Astrocyte (in vitro differentiated cells and primary cell): ENCODE results near the gene CYP1A2. TPM values are rescaled to one million over a fixed set of nuclear protein-coding genes. Genes with fewer than 3 reads are reported as not detected.
"Not testable (repeated sequence)": the region's sequence is repeated elsewhere in the genome, so short reads cannot be mapped to it uniquely, and the experiment has no call there.

Source experiments
- DNase-seq: peaks from one replicate; pipeline ENCODE4 v3.0.0-alpha.2; 2010; ENCODE audit warnings: low read depth
- FAIRE-seq: peaks from 2 replicates; lab custom pipeline; 2011; peaks lifted over from hg19 to GRCh38; lab: Jason Lieb, UNC
- H2AFZ ChIP-seq: 2 replicates; pipeline ENCODE4 v1.6.0; 2012; ENCODE audit warnings: low read depth, low read length, inconsistent platforms
- H3K27ac ChIP-seq: 2 replicates; pipeline ENCODE4 v1.5.1; 2011; ENCODE audit warnings: low read depth, low read length, inconsistent platforms
- H3K27me3 ChIP-seq: 2 replicates; pipeline ENCODE4 v1.6.0; 2011; ENCODE audit warnings: low read length, inconsistent platforms; ENCODE audit not compliant: insufficient read depth
- H3K36me3 ChIP-seq: 2 replicates; pipeline ENCODE4 v1.5.1; 2011; ENCODE audit warnings: low read length, inconsistent platforms; ENCODE audit not compliant: insufficient read depth
- H3K4me1 ChIP-seq: 2 replicates; pipeline ENCODE4 v1.5.1; 2011; ENCODE audit warnings: low read length, inconsistent platforms; ENCODE audit not compliant: insufficient read depth
- H3K4me2 ChIP-seq: 2 replicates; pipeline ENCODE4 v1.6.0; 2012; ENCODE audit warnings: low read length, inconsistent platforms
- H3K4me3 ChIP-seq: 2 replicates; pipeline ENCODE4 v1.5.1; 2011; ENCODE audit warnings: low read depth, mild to moderate bottlenecking, low read length, inconsistent platforms; ENCODE audit not compliant: insufficient read depth
- H3K79me2 ChIP-seq: 2 replicates; pipeline ENCODE4 v1.6.0; 2012; ENCODE audit warnings: mild to moderate bottlenecking, low read length, inconsistent platforms; ENCODE audit not compliant: insufficient read depth
- H3K9ac ChIP-seq: 2 replicates; pipeline ENCODE4 v1.6.0; 2012; ENCODE audit warnings: mild to moderate bottlenecking, low read length, inconsistent platforms
- H3K9me3 ChIP-seq: 2 replicates; pipeline ENCODE4 v1.5.1; 2012; ENCODE audit warnings: low read depth, mild to moderate bottlenecking, low read length, inconsistent platforms; ENCODE audit not compliant: insufficient read depth
- H4K20me1 ChIP-seq: 2 replicates; pipeline ENCODE4 v1.6.0; 2012; ENCODE audit warnings: low read length, inconsistent platforms; ENCODE audit not compliant: insufficient read depth
- H3K27ac Mint-ChIP-seq: one replicate; pipeline ENCODE4 v1.8.0; 2021; ENCODE audit warnings: mild to moderate bottlenecking, mixed read lengths; ENCODE audit not compliant: unreplicated experiment
- H3K27me3 Mint-ChIP-seq: one replicate; pipeline ENCODE4 v1.8.0; 2021; ENCODE audit warnings: low read depth, mixed read lengths; ENCODE audit not compliant: unreplicated experiment
- H3K36me3 Mint-ChIP-seq: one replicate; pipeline ENCODE4 v1.8.0; 2021; ENCODE audit warnings: low read depth, mixed read lengths; ENCODE audit not compliant: unreplicated experiment
- H3K4me1 Mint-ChIP-seq: one replicate; pipeline ENCODE4 v1.8.0; 2021; ENCODE audit warnings: low read depth, mixed read lengths; ENCODE audit not compliant: unreplicated experiment
- H3K4me3 Mint-ChIP-seq: one replicate; pipeline ENCODE4 v1.8.0; 2021; ENCODE audit warnings: mild to moderate bottlenecking, moderate library complexity, mixed read lengths; ENCODE audit not compliant: unreplicated experiment
- H3K9me3 Mint-ChIP-seq: one replicate; pipeline ENCODE4 v1.8.0; 2021; ENCODE audit warnings: mild to moderate bottlenecking, mixed read lengths; ENCODE audit not compliant: unreplicated experiment
- EZH2 ChIP-seq: IDR thresholded peaks from 2 replicates; pipeline ENCODE4 v1.6.1; 2012; ENCODE audit warnings: mild to moderate bottlenecking, low read length, inconsistent platforms; ENCODE audit not compliant: insufficient read depth
- total RNA-seq: library from RNA; stranded (reverse); gene quantifications from 2 replicates; pipeline ENCODE4 v1.2.1, GENCODE V29; 2021
- TF ChIP-seq, protein P1 (sequence below): IDR thresholded peaks from 2 replicates; pipeline ENCODE4 v1.5.1; 2011; ENCODE audit warnings: low read depth, mild to moderate bottlenecking, inconsistent platforms, low read length, moderate library complexity; ENCODE audit not compliant: insufficient read depth

CYP1A2 gene
- total RNA-seq, 1 donor from 2014 or later: not detected

DNA sequence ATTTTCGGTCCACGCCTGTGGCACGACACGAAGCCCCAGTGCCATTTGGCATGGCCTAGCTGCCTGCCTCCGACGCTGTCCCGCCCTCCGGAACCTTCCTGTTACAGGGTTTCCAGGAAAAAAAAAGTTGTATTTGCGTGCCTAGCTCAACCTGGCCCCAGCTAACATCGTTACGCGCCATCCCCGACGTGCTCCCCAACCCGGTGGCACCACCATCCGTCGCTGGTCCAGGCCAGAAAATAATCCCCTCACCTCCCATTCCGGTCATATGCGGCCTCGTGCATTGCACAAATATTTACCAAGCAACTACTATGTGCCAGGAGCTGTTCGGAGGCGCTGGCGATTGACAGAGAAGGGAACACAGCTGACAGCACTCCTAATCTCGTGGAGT is 21.9 kb upstream of the CYP1A2 start:
- Mint-ChIP-seq H3K4me1 (no peaks in the 10 kb centered on the region), H3K36me3 (no peaks in the 10 kb centered on the region), H3K9me3 (no peaks in the 10 kb centered on the region), H3K4me3 (peak overlapping the region; percentile 70), H3K27ac (peak overlapping the region; percentile 75), H3K27me3 (peaks cover 24% of the 10 kb centered on the region)
- DNase-seq (no peak), FAIRE-seq (no peak)
- Histone ChIP-seq H3K4me1 (peaks cover 3% of the 10 kb centered on the region), H3K79me2 (no peaks in the 10 kb centered on the region), H3K4me2 (peak overlapping the region; percentile 88), H4K20me1 (no peaks in the 10 kb centered on the region), H3K36me3 (no peaks in the 10 kb centered on the region), H3K27me3 (peaks cover 39% of the 10 kb centered on the region), H2AFZ (peak overlapping the region; percentile 73), H3K27ac (no peak overlapping the region), H3K4me3 (peak overlapping the region; percentile 55), H3K9me3 (peaks cover 6% of the 10 kb centered on the region), H3K9ac (no peak overlapping the region)
- TF ChIP-seq, protein P1, sequence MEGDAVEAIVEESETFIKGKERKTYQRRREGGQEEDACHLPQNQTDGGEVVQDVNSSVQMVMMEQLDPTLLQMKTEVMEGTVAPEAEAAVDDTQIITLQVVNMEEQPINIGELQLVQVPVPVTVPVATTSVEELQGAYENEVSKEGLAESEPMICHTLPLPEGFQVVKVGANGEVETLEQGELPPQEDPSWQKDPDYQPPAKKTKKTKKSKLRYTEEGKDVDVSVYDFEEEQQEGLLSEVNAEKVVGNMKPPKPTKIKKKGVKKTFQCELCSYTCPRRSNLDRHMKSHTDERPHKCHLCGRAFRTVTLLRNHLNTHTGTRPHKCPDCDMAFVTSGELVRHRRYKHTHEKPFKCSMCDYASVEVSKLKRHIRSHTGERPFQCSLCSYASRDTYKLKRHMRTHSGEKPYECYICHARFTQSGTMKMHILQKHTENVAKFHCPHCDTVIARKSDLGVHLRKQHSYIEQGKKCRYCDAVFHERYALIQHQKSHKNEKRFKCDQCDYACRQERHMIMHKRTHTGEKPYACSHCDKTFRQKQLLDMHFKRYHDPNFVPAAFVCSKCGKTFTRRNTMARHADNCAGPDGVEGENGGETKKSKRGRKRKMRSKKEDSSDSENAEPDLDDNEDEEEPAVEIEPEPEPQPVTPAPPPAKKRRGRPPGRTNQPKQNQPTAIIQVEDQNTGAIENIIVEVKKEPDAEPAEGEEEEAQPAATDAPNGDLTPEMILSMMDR: no peak
- TF ChIP-seq EZH2: peak; percentile 52

DNA sequence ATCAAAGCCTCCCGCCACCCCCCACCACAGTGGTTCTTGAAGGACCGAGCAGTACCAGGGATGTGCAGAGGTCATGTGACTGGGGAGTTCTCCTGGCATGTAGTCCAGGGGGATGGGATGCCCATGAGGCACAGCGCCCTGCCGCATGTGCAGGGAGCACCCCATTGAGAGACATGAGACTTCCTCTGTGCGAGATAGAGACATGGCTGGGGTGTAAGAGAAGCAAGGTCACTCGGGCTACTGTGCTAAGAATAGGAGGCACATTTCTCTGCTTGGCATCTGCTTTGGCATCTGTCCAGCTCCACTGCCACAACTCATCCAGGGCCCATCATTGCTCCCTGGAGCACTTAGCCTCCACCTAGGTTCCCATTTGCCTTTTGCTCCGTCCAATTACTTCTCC is 20.9 kb upstream of the CYP1A2 start:
- Mint-ChIP-seq H3K27ac (no peak overlapping the region), H3K9me3 (no peaks in the 10 kb centered on the region), H3K27me3 (peaks cover 26% of the 10 kb centered on the region), H3K4me3 (no peak overlapping the region), H3K36me3 (no peaks in the 10 kb centered on the region), H3K4me1 (no peaks in the 10 kb centered on the region)
- Histone ChIP-seq H3K36me3 (no peaks in the 10 kb centered on the region), H3K27ac (no peak overlapping the region), H3K27me3 (peaks cover 42% of the 10 kb centered on the region), H3K4me3 (no peak overlapping the region), H3K9ac (no peak overlapping the region), H2AFZ (no peak overlapping the region), H3K9me3 (peaks cover 6% of the 10 kb centered on the region), H4K20me1 (no peaks in the 10 kb centered on the region), H3K4me2 (no peak overlapping the region), H3K4me1 (peaks cover 3% of the 10 kb centered on the region), H3K79me2 (no peaks in the 10 kb centered on the region)
- no peak for FAIRE-seq
- no peak for DNase-seq
- TF ChIP-seq, protein P1: no peak
- TF ChIP-seq EZH2: no peak

DNA sequence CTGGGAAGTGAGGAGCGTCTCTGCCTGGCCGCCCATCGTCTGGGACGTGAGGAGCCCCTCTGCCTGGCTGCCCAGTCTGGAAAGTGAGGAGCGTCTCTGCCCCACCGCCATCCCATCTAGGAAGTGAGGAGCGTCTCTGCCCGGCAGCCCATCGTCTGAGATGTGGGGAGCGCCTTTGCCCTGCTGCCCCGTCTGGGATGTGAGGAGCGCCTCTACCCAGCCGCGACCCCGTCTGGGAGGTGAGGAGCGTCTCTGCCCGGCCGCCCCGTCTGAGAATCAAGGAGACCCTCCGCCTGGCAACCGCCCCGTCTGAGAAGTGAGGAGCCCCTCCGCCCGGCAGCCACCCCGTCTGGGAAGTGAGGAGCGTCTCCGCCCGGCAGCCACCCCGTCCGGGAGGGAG is 19.9 kb upstream of the CYP1A2 start:
- H3K27ac Mint-ChIP-seq, H3K9ac ChIP-seq, H3K9me3 Mint-ChIP-seq, H2AFZ ChIP-seq, H3K4me3 ChIP-seq, H3K27ac ChIP-seq, H4K20me1 ChIP-seq, H3K36me3 Mint-ChIP-seq, H3K9me3 ChIP-seq, H3K4me3 Mint-ChIP-seq, FAIRE-seq, H3K79me2 ChIP-seq, H3K4me1 ChIP-seq, H3K4me2 ChIP-seq, DNase-seq, H3K36me3 ChIP-seq, H3K4me1 Mint-ChIP-seq: not testable (repeated sequence)
- peaks cover 37% of the 10 kb centered on the region for H3K27me3 ChIP-seq
- H3K27me3 Mint-ChIP-seq: peaks cover 30% of the 10 kb centered on the region

DNA sequence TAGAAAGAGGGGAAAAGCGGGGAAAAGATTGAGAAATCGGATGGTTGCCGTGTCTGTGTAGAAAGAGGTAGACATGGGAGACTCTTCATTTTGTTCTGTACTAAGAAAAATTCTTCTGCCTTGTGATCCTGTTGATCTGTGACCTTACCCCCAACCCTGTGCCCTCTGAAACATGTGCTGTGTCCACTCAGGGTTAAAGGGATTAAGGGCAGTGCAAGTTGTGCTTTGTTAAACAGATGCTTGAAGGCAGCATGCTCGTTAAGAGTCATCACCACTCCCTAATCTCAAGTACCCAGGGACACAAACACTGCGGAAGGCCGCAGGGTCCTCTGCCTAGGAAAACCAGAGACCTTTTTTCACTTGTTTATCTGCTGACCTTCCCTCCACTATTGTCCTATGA is 19.3 kb upstream of the CYP1A2 start:
- H3K27ac ChIP-seq, H3K4me1 Mint-ChIP-seq, H2AFZ ChIP-seq, DNase-seq, H3K4me2 ChIP-seq, H3K9ac ChIP-seq, H3K4me1 ChIP-seq, FAIRE-seq, H3K36me3 Mint-ChIP-seq, H3K79me2 ChIP-seq, H3K9me3 ChIP-seq, H3K4me3 ChIP-seq, H3K27ac Mint-ChIP-seq, H3K9me3 Mint-ChIP-seq, H3K4me3 Mint-ChIP-seq, H4K20me1 ChIP-seq, H3K36me3 ChIP-seq: not testable (repeated sequence)
- peaks cover 30% of the 10 kb centered on the region for H3K27me3 ChIP-seq
- H3K27me3 Mint-ChIP-seq: peaks cover 33% of the 10 kb centered on the region
